Right ventricle myocardium inferior (tissue), 1 donor: ENCODE results near the gene TOM1L2. TPM values are rescaled to one million over a fixed set of nuclear protein-coding genes. Genes with fewer than 3 reads are reported as not detected.
"Not testable (repeated sequence)": the region's sequence is repeated elsewhere in the genome, so short reads cannot be mapped to it uniquely, and the experiment has no call there.

Experiments used
- ATAC-seq: fragments of 200-7000 bp; cut with Tn5 transposase; one replicate; pipeline ENCODE4 v1.9.1; 2020; ENCODE audit warnings: mild to moderate bottlenecking, moderate library complexity
- DNase-seq: peaks from one replicate; pipeline ENCODE4 v3.0.0; 2021; ENCODE audit errors: missing footprints
- intact Hi-C: fragments of 100-400 bp; cut with DNase I; formaldehyde crosslinking; loops from one replicate; pipeline ENCODE4 v1.11.0; 2022
- total RNA-seq: library from RNA; stranded (reverse); fragmentation: NEBNext Ultra II Directional; extraction: Animal tissue kit (Norgen Biotek cat#: 25700); gene quantifications from one replicate; pipeline ENCODE4 v1.2.1, GENCODE V29; 2021
- donor health status: DM: no; HTN: yes; CAD: no; lungs with severe emphysema.

TOM1L2 gene
- total RNA-seq, 1 donor from 2014 or later: 246 TPM

DNA sequence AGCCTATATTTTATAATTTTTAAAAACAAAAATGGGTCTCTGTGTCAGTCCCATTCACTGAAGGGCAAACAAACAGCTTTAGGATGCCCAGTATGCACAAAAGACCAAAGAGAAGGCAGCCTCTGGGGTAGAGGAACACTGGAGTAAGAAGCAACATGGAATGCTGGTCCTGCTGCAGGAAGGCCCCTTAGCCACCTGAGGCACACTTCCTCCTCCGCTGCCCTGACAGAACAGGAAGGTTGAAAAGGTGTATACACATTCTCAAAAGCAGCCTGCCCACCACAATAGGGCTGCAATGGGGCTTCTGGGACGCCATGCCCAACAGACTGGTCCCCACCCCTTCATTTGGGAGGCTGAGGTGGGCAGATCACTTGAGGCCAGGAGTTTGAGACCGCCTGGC lies 19.5 kb downstream of the TOM1L2 start:
- ATAC-seq (no peak), DNase-seq (no peak)
- intact Hi-C loops: no loop called here

DNA sequence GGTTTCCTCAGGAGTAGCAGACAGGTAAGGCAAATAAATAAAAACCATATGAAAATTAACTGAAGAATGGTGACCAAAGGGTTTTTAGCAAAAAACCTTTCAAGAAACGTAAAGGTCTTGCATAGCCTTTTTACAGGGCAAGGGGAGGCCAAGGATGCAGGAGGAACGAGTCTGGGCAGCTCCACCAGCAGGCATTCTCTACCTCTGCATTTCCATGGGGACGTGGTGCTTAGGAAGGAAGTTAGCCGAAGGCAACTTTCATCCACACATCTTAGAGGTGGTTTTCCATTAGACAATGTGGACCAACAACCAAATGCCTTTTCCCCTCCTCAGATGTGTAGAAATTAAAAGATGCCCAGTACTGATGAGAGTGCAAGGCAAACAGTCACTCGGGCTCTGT lies 20.7 kb downstream of the TOM1L2 start:
- DNase-seq: no peak
- no peak for ATAC-seq
- intact Hi-C loops: no loop called here

DNA sequence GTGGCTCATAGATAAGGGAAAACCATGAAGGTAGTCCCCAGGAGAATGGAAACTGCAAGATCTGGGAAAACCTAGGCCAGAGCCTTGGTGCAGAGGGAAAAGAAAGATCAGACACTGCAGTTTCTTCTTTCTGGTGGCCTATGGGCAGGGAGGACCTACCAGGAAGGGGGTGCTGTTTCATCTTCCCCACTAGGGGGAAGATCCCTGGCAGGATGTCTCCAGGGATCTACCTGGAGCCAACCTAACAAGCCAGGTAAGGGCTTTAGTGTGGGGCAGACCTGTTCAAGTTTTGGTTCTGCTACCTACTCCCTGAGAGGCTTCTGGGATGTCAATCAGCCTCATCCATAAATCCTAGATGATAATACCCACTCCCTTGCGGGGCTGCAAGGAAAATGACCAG lies 21.4 kb downstream of the TOM1L2 start:
- intact Hi-C loops: no loop called here
- no peak for ATAC-seq

DNA sequence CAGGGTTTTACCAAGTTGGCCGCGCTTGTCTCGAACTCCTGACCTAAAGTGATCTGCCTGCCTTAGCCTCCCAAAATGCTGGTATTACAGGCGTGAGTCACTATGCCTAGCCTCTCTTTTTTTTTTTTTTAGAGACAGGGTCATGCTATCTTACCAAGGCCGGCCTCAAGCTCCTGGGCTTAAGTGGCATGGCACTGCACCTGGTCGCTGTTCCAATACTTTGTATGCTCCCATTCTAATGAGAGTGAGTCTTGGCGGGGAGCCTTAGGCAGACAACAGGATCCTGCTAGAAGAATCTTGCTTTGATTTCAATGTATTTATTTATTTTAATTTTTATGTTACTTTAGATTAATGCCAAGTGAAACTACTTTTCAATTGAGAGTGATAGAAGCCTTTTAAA lies 21.9 kb downstream of the TOM1L2 start:
- DNase-seq (no peak), ATAC-seq (no peak)
- intact Hi-C loops: no loop called here

More for the DNA sequence above, 21.4 kb downstream of the TOM1L2 start:
- no peak for DNase-seq

DNA sequence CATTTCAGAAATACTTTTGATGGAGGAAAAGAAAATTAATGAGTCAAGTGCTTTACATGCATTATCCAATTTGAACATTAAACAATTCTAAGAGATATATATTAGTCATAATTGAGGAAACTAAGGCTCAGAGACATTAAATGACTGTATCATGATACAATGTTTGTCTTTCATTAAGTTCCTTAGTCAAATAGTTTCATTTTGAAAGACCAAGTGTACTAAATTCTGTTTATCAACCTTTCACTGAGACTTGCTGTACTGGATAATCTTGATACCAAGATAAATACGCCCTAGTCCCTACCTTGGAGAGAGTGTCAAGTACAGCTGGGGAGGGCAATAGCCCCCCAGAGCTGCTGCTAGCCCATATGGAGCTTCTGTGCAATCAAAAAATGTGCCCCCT lies 24.2 kb downstream of the TOM1L2 start:
- intact Hi-C loops: no loop called here
- ATAC-seq (no peak), DNase-seq (no peak)

DNA sequence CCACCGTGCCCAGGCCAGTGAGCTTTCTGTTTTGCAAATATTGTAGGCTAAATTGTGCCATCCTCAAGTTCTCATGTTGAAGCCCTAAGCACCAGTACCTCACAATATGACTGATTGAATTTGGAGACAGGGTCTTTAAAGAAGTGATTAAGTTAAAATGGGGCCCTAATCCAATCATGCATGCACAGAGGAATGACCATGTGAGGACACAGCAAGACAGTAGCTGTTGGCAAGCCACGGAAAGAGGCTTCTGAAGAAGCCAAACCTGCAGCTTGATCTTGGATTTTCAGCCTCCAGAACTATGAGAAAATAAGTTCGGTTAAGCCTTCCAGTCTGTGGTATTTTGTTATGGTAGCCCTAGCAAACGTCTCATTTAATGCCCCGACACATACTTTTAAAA lies 24.9 kb downstream of the TOM1L2 start:
- DNase-seq: no peak
- intact Hi-C loops: no loop called here
- no peak for ATAC-seq

DNA sequence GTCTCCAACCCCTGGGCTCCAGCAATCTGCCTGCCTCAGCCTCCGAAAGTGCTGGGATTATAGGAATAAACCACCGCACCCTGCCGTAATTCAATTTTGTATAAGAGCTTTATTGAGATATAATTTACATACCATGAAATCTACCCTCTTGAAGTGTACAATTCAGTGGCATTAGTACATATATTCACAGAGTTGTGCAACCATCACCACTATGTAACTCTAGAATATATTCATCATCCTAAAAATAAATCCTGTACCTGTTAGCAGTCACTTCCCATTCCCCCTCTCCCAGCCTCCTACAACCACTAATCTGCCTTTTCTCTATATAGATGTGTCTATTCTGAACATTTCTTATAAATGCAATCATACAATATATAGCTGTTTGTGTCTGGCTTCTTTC lies 26.1 kb downstream of the TOM1L2 start:
- intact Hi-C loops: no loop called here
- no peak for DNase-seq
- no peak for ATAC-seq

DNA sequence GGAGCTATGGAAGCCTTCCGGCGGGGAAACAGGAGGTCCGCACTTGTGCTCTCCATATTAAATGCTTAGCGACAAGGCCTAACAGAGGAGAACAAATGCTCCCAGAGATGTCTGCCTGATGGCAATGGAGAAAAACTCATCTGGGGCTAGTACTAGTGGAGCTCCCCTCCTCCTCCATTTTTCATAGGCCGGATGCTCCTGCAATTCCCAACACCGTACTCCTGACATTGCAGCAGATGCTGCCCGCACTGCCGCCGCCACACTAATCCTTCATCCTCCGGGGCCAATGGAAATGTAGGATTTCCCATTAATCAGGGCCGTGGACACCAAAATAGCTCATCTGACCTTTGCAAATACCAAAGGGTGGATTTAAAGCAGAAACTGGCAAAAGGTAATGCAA lies 27.5 kb downstream of the TOM1L2 start:
- no peak for ATAC-seq
- intact Hi-C loops: no loop called here

DNA sequence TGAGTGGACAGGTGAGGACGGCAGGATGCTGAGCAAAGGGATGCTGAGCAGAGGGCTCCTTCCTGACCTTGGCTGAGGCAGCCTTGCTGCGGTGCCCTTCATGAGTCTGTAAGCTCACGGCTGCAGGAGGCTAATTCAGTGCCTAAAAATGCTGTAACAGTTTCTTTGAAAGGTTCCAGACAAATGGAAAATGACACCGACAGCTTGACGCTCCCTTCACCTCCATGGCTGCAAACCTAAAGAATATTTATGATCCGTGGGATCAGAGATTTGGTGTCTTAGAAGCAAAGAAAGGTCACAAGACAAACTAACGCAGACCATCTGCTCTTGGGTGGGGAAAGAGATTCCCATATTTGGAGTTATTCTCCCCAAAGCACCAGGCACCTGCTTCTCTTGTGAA lies 28.0 kb downstream of the TOM1L2 start:
- intact Hi-C loops: no loop called here
- no peak for ATAC-seq

More for the DNA sequence above, 27.5 kb downstream of the TOM1L2 start:
- DNase-seq: no peak

DNA sequence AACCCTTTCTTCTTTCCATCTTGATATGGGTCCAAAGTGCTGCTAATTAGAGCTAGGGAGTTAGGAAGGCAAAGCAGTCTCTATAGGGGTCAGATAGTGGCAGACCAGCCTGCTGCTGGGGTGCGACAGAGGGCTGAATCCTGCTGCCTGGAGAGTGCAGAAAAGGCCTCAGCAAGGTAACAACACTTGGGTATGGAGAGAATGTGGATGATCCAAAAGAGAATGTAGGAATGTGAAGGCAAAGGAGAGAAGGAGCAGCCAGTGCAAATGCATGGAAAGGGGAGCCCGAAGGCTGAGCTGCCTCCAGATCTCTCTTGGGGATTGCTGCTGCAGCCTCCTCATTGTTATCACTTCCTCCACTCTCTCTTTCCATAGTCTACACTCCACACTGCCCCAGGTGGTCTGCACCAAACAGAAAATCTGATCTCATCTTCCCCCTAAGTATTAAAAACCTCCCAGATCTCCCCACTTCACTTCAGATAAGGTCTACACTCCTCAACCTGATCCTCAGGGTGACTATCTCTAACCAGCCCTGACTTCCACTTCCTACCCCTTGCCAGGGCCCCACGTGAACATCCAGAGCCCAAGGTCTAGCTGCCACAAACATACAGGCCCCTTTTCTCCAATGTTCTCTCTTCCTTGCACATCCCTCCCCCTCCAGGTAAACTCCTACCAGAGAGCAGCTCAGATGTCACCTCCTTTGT lies 28.8 kb downstream of the TOM1L2 start:
- no peak for ATAC-seq
- intact Hi-C loops: no loop called here
- no peak for DNase-seq

More for the DNA sequence above, 28.0 kb downstream of the TOM1L2 start:
- no peak for DNase-seq

DNA sequence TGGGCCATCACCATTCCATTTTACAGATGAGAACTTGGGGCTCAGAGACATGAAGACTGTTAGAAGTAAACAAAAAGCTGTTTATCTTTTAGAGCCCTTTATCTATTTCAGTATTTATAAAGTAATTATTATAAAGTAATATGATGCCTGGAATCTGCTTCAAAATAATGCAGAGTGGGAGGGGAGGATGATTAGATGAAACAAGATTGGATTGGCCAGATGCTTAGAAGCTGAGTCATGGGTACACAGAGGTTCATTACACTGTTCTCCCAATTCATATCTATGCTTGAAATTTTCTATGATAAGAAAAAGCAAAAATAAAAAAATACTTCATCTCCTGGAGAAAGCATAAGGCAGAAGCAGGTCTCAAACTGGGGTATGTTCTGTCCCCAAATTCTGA lies 29.4 kb downstream of the TOM1L2 start:
- ATAC-seq: no peak
- intact Hi-C loops: no loop called here
- no peak for DNase-seq

DNA sequence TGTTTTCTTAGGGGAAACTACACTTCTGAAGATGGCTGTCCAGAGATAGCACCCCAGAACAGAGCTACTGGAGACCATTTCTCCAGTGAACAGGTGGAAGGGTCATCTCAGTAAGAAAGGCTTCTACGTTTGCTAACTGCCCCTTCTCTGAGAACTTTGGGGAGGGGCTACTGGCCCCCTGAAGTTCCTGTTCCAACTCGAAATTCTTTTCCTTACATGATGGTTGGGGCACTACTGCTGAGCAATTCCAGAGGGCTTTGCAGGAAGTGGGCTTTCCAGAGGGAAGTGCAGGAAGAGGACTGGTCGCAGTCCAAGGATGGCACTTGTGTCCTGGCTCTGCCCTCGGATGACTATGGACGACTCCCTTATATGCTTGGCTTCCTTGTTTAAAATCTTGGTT lies 31.2 kb downstream of the TOM1L2 start:
- ATAC-seq: no peak
- intact Hi-C loops: no loop called here
- no peak for DNase-seq

DNA sequence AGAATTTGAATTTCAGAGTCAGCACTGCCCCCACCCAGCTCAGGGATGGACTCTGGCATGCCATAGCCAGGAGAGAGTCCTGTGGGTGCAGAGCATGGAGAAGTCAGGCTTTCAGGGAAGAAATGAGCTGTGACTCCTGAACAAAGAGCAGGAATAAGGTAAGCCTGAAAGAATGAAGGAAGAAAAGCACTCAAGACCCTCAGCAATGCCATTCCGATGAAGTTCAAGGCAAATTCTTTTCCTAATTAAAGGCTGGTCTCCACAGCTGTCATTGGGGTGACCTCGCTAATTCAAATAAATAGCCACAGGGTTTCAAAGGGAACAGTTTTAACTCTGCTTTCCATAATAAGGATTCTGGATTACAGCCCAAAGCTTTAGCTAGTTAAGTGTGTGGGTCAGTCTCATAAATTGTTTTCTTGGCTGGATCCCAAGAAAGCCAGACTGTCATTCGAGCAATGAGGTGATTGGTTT lies 31.7 kb downstream of the TOM1L2 start:
- intact Hi-C loops: no loop called here
- no peak for DNase-seq
- no peak for ATAC-seq

DNA sequence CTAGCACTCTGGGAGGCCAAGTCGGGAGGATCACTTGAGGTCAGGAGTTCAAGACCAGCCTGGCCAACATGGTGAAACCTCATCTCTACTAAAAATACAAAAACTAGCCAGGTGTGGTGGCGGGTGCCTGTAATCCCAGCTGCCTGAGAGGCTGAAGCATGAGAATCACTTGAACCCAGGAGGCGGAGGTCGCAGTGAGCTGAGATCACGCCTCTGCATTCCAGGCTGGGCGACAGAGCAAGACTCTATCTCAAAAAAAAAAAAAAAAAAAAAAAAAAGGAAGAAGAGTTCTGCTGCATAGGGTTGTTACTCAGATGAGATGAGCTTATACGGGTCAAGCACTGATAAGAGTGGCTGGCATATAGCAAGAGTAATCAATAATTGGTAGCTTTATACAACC lies 32.3 kb downstream of the TOM1L2 start:
- DNase-seq, intact Hi-C loops, ATAC-seq: not testable (repeated sequence)

DNA sequence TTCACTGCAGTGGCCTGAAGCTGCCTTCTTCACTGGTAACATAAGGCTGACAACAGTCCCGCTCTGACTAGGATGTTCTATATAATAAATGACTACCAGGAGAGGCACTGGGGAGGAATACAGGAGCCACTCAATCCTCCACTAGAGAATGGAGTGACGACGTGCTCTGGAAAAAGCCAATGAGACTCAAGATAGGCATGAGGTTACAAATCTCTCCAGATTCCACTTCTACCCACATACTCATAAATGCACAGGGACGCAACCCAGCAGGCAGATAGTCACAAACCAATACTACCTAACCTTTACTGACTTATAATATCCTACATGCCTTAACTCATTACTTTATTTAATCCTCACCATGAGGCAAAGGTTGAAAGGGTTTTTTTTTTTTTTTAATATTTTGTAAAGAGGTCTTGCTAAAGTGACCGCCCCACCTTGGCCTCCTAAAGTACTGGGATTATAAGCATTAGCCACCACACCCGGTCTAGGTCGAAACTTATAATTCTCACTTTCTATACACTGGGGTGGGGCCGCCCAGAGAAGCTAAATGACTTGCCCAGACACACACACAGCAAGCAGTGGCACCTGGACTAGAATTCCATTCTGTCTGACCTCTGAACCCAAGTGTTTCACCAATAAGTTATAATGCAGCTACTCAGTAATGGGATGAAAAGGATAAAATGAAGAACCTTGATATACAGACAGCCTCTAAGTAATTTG lies 33.7 kb downstream of the TOM1L2 start:
- ATAC-seq (no peak), DNase-seq (no peak)
- intact Hi-C loops: no loop called here

DNA sequence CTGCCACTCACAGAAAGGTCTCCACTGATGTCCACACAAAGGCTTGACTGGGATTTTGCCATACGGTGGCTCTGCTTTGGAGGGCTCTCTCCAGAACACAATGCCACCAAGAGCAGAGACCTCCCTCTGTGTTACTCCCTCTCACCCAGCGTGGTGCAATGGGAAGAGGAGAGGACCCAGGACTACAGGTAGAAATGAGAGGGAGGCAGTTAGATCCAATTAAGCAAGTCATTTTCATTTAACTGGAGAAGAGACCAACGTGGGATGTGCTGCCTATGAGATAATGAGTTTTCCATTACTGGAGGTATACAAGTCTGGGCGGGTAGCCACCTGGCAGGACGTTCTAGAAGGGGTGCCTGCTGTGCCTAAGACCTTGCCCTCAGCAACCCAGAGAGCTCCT lies 34.2 kb downstream of the TOM1L2 start:
- no peak for ATAC-seq
- DNase-seq: no peak
- intact Hi-C loops: no loop called here

DNA sequence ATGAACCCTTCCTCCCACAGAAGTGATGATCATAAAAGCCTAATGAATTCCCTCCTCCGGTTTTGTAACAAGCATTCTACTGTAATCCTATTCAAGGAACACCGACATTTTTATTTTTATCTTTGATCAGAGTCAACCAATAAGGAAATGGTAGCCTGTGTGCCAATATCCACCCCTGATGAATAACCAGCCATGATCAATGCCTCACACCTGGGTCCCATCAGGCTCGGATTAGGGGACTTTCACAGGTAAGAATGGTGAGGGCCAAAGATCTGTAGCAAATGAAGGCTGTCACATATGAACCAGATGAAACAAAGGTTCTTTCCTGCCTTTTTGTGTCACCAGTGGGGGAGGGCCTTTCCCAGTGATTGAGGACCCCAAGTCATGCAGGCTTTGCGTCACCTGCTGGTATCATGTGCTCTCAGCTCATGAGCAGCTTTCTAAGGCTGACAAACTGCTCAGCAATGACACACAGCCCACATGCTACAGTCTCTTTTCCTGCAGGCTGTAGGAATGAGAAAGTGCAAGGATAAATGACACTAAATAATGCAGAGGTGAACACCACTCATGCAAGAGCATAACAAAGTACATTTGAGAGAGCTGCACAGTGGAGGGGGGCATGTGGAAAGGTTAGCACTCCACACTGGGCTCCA lies 34.9 kb downstream of the TOM1L2 start:
- ATAC-seq (no peak), DNase-seq (no peak)
- intact Hi-C loops: no loop called here

DNA sequence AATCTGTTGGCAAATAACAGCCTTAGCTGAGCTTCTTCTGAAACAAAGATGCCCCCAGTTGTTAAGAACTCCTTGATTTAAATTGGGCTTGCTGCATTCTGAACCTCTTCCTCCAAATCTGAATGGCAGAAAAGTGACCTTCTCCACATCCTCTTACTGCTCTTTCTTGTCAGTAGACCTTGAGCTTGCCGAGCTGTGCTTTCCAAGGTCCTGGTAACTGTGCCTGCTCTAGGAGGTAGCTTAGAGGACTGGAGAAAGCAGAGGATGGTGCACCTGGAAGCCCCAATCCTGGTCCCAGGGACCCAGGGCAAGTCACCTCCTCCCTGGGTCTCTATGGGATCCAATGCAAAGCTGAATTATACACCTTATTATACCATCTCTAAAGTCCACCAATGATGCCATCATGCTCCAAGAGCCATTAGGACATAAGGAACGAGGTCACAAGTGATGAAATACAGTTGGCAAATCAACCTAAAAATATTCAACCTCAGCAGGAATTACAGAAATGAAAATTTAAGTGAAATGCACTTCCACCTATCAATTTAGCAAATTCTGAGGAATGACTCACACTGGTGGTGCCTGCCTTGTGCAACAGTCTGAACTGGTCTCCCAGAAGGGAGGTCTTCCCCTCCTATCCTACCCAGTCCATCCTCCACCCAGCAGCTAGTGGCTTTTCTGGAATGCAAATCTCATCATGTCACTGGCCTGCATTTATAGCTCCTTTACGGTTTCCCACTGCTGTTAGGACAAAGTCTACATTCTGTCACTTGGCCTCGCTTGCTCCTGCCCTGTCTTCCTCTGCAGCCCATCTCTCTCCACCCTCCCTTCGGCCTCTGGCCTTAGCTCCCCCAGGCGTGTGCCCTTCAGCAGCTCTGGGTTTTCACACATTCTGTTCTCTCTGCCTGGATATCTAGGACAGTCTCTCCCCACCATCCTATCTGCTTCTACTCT lies 36.6 kb downstream of the TOM1L2 start:
- intact Hi-C loops: no loop called here
- DNase-seq: no peak
- peak; percentile 56 for ATAC-seq

DNA sequence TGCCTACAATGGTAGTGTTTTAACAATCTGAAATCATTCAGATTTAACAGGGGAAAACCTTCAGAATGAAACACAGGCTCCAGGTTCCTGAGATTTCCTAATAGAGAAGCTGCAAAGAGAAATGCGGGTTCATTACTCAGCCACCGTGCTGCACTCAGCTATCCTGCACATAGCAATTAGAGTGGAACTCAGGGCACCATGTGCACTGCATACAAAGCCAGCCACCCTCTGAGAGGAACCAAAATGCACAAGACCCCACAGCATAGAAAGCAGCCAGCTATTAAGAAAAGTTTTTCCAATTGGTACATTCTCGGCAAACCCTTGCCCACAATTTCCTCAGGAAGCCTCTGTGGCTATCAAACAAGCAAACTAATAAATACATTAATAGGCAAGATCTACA lies 37.4 kb downstream of the TOM1L2 start:
- intact Hi-C loops: no loop called here
- DNase-seq (no peak), ATAC-seq (no peak)
